K562 (cell line): ENCODE measurements around the gene TNNI2. TPM values are rescaled to one million over a fixed set of nuclear protein-coding genes. Genes with fewer than 3 reads are reported as not detected.
A peak's percentile ranks its signal among the peaks of the same experiment; 100 is the strongest.

Experiments
- BRD9 ChIP-seq: fragments of 450-650 bp; IDR thresholded peaks from 2 replicates; pipeline ENCODE4 v1.6.1; 2018; ENCODE audit warnings: low read depth; ENCODE audit not compliant: partially characterized antibody
- CAMTA2 ChIP-seq: fragments of 250-450 bp; sonication (Bioruptor Pico); conservative IDR thresholded peaks from 2 replicates; pipeline ENCODE4 v1.5.1; 2022
- DDX20 ChIP-seq: fragments of 450-650 bp; IDR thresholded peaks from 2 replicates; pipeline ENCODE4 v1.6.1; 2016; ENCODE audit warnings: missing genetic modification characterization, low read depth, mild to moderate bottlenecking, missing compliant biosample characterization, moderate library complexity
- ETV6 ChIP-seq, 3 experiments: fragments of 150-350 bp in 1 of 3; sonication (generic) in 1 of 3; formaldehyde crosslinking in 1 of 3; IDR thresholded peaks; 2 replicates each; pipeline versions ENCODE4 v1.6.1 to v1.8.0; 2014 to 2022; ENCODE audit warnings: borderline replicate concordance in 2 of 3, low read depth in 2 of 3, antibody characterized with exemption in 1 of 3, low read length in 1 of 3, mild to moderate bottlenecking in 1 of 3, missing genetic modification reagents in 1 of 3
- FUS ChIP-seq: fragments of 200-400 bp; formaldehyde crosslinking; optimal IDR thresholded peaks from 2 replicates; pipeline ENCODE3; 2017; ENCODE audit warnings: low read depth, low read length
- GABPA ChIP-seq: fragments of 200-800 bp; sonication (Bioruptor generic); conservative IDR thresholded peaks from 2 replicates; pipeline ENCODE4 v1.6.1; 2016; ENCODE audit warnings: low read depth, missing genetic modification characterization, missing compliant biosample characterization
- JUND ChIP-seq, 2 experiments: IDR thresholded peaks; 2 replicates in 1 of 2; 3 replicates in 1 of 2; pipeline ENCODE4 v1.6.1; 2011; ENCODE audit warnings: borderline replicate concordance in 2 of 2, low read depth in 2 of 2, low read length in 2 of 2, improper control_type of control experiment in 1 of 2, missing biosample characterization in 1 of 2, missing genetic modification characterization in 1 of 2, missing genetic modification reagents in 1 of 2
- KAT7 ChIP-seq: sonication (generic); formaldehyde crosslinking; IDR thresholded peaks from 2 replicates; pipeline ENCODE4 v1.8.0; 2022; ENCODE audit warnings: missing genetic modification reagents, mild to moderate bottlenecking, borderline replicate concordance
- KDM5B ChIP-seq: fragments of 200-600 bp; sonication (generic); IDR thresholded peaks from 2 replicates; pipeline ENCODE4 v1.6.1; 2012; ENCODE audit warnings: low read depth, mild to moderate bottlenecking, moderate library complexity, low read length, control low read depth, inconsistent platforms; ENCODE audit not compliant: insufficient replicate concordance
- MAFG ChIP-seq: fragments of 450-650 bp; conservative IDR thresholded peaks from 2 replicates; pipeline ENCODE4 v1.6.1; 2016; ENCODE audit warnings: missing genetic modification characterization, missing compliant biosample characterization
- NFYB ChIP-seq: IDR thresholded peaks from 2 replicates; pipeline ENCODE4 v1.6.1; 2011; ENCODE audit warnings: mild to moderate bottlenecking, moderate library complexity; ENCODE audit not compliant: insufficient read length; ENCODE audit errors: extremely low read depth
- RCOR1 ChIP-seq, 2 experiments: IDR thresholded peaks; 2 replicates each; pipeline ENCODE4 v1.6.1; 2012; ENCODE audit warnings: low read depth in 2 of 2, low read length in 2 of 2, borderline replicate concordance in 1 of 2, improper control_type of control experiment in 1 of 2
- SIN3A ChIP-seq, 2 experiments: fragments of 150-350 bp in 1 of 2; IDR thresholded peaks; 2 replicates each; pipeline ENCODE4 v1.6.1; 2011 to 2016; ENCODE audit warnings: borderline replicate concordance in 2 of 2, low read depth in 2 of 2, low read length in 2 of 2, mild to moderate bottlenecking in 2 of 2, moderate library complexity in 2 of 2; ENCODE audit not compliant: control insufficient read depth in 1 of 2
- SMARCA5 ChIP-seq: fragments of 450-650 bp; IDR thresholded peaks from 2 replicates; pipeline ENCODE4 v1.6.1; 2016
- SRF ChIP-seq, 2 experiments: fragments of 250-450, 450-650 bp in 1 of 2; sonication (Bioruptor Pico) in 1 of 2; sonication (generic) in 1 of 2; formaldehyde crosslinking; IDR thresholded peaks; 2 replicates each; pipeline versions ENCODE4 v1.5.0 to v1.5.1; 2020 to 2022; ENCODE audit warnings: mild to moderate bottlenecking in 1 of 2, missing genetic modification reagents in 1 of 2
- STAG1 ChIP-seq: sonication (generic); formaldehyde crosslinking; IDR thresholded peaks from 2 replicates; pipeline ENCODE4 v1.5.0; 2020; ENCODE audit warnings: missing genetic modification reagents, borderline replicate concordance
- YY1 ChIP-seq, 3 experiments: IDR thresholded peaks; 2 replicates each; pipeline ENCODE4 v1.6.1; 2011; ENCODE audit warnings: low read length in 2 of 3, mild to moderate bottlenecking in 2 of 3, moderate library complexity in 2 of 3, borderline replicate concordance in 1 of 3, control low read depth in 1 of 3, low read depth in 1 of 3; ENCODE audit not compliant: insufficient read depth in 3 of 3, insufficient replicate concordance in 2 of 3, control insufficient read depth in 1 of 3, insufficient read length in 1 of 3; ENCODE audit errors: extremely low read depth in 1 of 3
- ZBTB7A ChIP-seq: IDR thresholded peaks from 2 replicates; pipeline ENCODE4 v1.6.1; 2011; ENCODE audit warnings: low read depth, mild to moderate bottlenecking, low read length, moderate library complexity, borderline replicate concordance; ENCODE audit not compliant: control insufficient read depth
- ZNF23 ChIP-seq: fragments of 250-450 bp; sonication (Bioruptor Pico); IDR thresholded peaks from 2 replicates; pipeline ENCODE4 v1.4.0; 2020; ENCODE audit warnings: mild to moderate bottlenecking
- ZNF586 ChIP-seq: fragments of 450-650 bp; formaldehyde crosslinking; conservative IDR thresholded peaks from 2 replicates; pipeline ENCODE4 v1.4.0; 2020; ENCODE audit warnings: mild to moderate bottlenecking, moderate library complexity
- ZNF717 ChIP-seq: fragments of 250-450 bp; sonication (Bioruptor Pico); IDR thresholded peaks from 2 replicates; pipeline ENCODE4 v1.5.0; 2021
- polyA plus RNA-seq, 8 experiments: library from polyadenylated mRNA; depleted of rRNA in 4 of 8; stranded (reverse) in 5 of 8; unstranded in 3 of 8; fragments of >200 nt; fragmentation: Nextera tagmentation in 2 of 8; fragmentation: Illumina TruSeq in 1 of 8; extraction: Ambion mirVana in 2 of 8; extraction: Trizol in 1 of 8; gene quantifications; 2 replicates each; pipeline versions ENCODE4 v1.2.1 to v1.2.3, GENCODE V29; 2011 to 2014; ENCODE audit warnings: inconsistent platforms in 1 of 8, missing spikeins in 1 of 8
- total RNA-seq, 7 experiments: library from RNA; depleted of rRNA in 6 of 7; stranded (reverse); fragments of >200 nt in 6 of 7; fragmentation: Illumina TruSeq in 2 of 7; extraction: Trizol in 2 of 7; gene quantifications; 2 replicates each; pipeline versions ENCODE4 v1.2.1 to v1.2.3, GENCODE V29; 2011 to 2021; ENCODE audit warnings: low replicate concordance in 1 of 7
- TF ChIP-seq, protein P1 (sequence below): fragments of 250-450 bp; sonication (Bioruptor Pico); IDR thresholded peaks from 2 replicates; pipeline ENCODE4 v1.4.0; 2020; ENCODE audit warnings: borderline replicate concordance
- TF ChIP-seq, protein P2 (sequence below): fragments of 450-650 bp; IDR thresholded peaks from 2 replicates; pipeline ENCODE4 v1.6.1; 2014; ENCODE audit warnings: low read depth, mild to moderate bottlenecking, moderate library complexity, borderline replicate concordance

The TNNI2 gene
- total and polyA plus RNA-seq, 9 of the 15 experiments (the other 6 are each of a cell fraction or from before 2014, with no cell fraction given), result not detected

DNA sequence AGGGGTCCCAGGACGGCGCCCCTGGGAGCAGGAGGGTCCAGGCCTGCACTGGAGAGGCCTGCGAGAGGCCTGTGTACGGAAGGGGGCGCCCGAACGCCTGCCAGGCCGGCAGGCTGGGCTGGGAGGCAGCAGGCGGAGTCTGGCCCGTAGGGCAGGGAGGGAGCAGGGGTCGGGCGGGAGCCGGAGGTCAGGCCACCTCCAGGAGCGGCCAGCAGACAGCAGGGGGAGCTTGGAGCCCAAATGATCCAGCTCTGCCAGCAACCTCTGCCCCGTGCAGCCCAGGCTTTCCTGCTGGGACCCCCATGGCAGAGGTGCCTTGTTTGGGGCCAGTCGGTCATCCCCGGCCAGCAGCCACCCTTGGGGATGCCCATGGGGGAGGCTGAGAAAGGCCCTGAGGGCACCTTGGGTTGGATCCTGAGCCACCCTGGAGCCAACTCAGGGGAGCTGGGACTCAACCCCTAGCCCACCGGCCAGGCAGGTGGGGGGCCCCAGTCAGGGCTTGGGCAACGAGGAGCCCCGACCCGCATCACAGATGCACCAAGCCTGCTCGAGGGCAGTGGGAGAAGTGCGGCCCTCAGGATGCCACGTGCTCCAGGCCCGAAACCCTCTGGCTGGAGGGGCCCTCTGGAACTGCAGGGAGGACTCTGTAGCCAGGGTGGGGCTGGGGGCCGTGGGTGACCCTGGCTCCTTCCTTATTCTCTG lies 13.6 kb upstream of the TNNI2 start (continued):
- TF ChIP-seq KAT7 (CRISPR knock-in tag) (no peak), FUS (no peak), DDX20 (no peak), ZNF586 (CRISPR knock-in tag) (no peak), YY1 (IDR thresholded peaks at IDR 0.05; ENCODE audit: borderline replicate concordance in 1 of 3, control insufficient read depth in 1 of 3, extremely low read depth in 1 of 3, insufficient read depth in 3 of 3, insufficient read length in 1 of 3, insufficient replicate concordance in 2 of 3, low read depth in 1 of 3, low read length in 2 of 3) (no peak), ZNF23 (CRISPR knock-in tag) (no peak), SIN3A (IDR thresholded peaks at IDR 0.05; ENCODE audit: borderline replicate concordance in 2 of 2, control insufficient read depth in 1 of 2, low read depth in 2 of 2, low read length in 2 of 2) (no peak), KDM5B (no peak), MAFG (no peak), STAG1 (no peak), GABPA (tag) (no peak), ZNF717 (no peak), NFYB (no peak), SMARCA5 (no peak), RCOR1 (IDR thresholded peaks at IDR 0.05; ENCODE audit: borderline replicate concordance in 1 of 2, low read depth in 2 of 2, low read length in 2 of 2) (0 out of 4 replicates have a peak, but pooled peaks of 1 of the 2 experiments have one; percentile 24), CAMTA2 (CRISPR knock-in tag) (no peak), SRF (CRISPR knock-in tag; IDR thresholded peaks at IDR 0.05) (peak in 1 of 2 experiments; percentile 83; a peak in 1 of 4 replicates), ZBTB7A (peak; percentile 76; the same call in 1 of the 2 replicates), ETV6 (IDR thresholded peaks at IDR 0.05; ENCODE audit: borderline replicate concordance in 1 of 2, low read depth in 2 of 2, low read length in 1 of 2) (no peak), ETV6 (CRISPR knock-in tag; IDR thresholded peaks at IDR 0.05; ENCODE audit: borderline replicate concordance) (no peak), BRD9 (no peak), JUND (IDR thresholded peaks at IDR 0.05; ENCODE audit: borderline replicate concordance, low read depth, low read length) (peak; percentile 18; the same call in 1 of the 2 replicates), JUND (tag; IDR thresholded peaks at IDR 0.05; ENCODE audit: borderline replicate concordance, low read depth, low read length) (no peak; the same call in 2 of the 3 replicates)
- TF ChIP-seq, protein P1, sequence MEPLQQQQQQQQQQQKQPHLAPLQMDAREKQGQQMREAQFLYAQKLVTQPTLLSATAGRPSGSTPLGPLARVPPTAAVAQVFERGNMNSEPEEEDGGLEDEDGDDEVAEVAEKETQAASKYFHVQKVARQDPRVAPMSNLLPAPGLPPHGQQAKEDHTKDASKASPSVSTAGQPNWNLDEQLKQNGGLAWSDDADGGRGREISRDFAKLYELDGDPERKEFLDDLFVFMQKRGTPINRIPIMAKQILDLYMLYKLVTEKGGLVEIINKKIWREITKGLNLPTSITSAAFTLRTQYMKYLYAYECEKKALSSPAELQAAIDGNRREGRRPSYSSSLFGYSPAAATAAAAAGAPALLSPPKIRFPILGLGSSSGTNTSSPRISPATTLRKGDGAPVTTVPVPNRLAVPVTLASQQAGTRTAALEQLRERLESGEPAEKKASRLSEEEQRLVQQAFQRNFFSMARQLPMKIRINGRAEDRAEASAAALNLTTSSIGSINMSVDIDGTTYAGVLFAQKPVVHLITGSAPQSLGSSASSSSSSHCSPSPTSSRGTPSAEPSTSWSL (CRISPR knock-in tag), result no peak
- TF ChIP-seq, protein P2, sequence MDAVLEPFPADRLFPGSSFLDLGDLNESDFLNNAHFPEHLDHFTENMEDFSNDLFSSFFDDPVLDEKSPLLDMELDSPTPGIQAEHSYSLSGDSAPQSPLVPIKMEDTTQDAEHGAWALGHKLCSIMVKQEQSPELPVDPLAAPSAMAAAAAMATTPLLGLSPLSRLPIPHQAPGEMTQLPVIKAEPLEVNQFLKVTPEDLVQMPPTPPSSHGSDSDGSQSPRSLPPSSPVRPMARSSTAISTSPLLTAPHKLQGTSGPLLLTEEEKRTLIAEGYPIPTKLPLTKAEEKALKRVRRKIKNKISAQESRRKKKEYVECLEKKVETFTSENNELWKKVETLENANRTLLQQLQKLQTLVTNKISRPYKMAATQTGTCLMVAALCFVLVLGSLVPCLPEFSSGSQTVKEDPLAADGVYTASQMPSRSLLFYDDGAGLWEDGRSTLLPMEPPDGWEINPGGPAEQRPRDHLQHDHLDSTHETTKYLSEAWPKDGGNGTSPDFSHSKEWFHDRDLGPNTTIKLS, result no peak
